Left renal pelvis (tissue), 4 donors: Measurements from ENCODE around the gene HSPA6. TPM values are rescaled to one million over a fixed set of nuclear protein-coding genes. Genes with fewer than 3 reads are reported as not detected.
"Not testable (repeated sequence)": the region's sequence is repeated elsewhere in the genome, so short reads cannot be mapped to it uniquely, and the experiment has no call there.

ENCODE experiments used
- DNase-seq, 4 donors: peaks; one replicate each; pipeline ENCODE4 v3.0.0-alpha.2; 2013; ENCODE audit warnings: low read depth in 4 of 4, low spot score in 3 of 4
- polyA plus RNA-seq, 4 donors: library from polyadenylated mRNA; unstranded; fragments of 120-200 nt; gene quantifications; one replicate each; pipeline ENCODE4 v1.2.1, GENCODE V29; 2013; ENCODE audit not compliant: insufficient read length in 4 of 4

Gene HSPA6
- polyA plus RNA-seq, 4 donors = 0.30 to 0.82 (median 0.34) TPM

DNA sequence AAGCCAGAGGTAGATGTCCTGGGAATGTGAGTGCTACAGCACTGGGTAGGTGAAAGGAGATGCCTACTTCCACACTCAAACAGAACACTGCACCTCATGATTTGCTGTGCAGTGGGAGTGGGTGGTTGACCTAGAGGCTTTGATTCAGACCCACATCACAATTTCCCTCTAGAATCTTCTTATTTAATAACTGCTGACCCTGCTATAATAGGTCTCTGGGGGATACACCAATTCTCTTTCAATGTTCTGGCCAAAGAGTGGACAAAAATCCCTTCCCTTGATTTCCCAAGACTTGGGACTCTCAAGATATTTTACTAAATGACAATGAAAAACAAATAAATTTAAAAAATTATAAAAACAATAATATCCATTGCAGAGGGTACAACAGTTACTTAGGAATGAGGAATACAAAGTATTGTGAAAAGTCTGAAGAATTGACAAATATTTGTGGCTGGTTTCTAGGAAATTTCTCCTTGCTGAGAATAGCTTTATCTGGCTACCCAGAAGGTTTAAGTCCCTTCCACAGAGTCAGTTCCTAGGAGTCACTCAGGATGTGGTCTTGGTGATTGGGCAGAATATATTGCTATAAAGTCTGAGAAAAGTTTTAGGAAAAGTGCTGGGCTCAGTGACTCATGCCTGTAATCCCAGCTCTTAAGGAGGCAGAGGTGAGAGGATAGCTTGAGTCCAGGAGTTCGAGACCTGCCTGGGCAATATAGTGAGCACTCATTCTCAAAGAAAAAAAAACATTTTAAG, 21.5 kb upstream of the HSPA6 start:
- DNase-seq = no peak

DNA sequence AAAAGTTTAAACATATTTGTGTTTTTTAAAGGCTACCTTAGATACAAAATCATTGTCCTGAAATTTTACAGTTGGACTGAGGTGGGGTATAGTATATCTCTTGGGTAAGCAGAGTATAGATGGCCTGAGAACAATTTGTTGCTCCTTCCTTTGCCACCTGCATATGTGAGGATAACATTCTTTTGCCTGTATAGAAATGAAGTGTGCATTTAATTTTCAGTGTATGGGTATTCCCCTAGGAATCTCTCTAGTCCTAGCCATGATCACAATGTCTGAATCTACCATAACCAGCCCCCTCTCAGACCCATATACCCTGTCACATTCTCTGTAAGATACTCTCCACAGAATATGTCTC, 21.0 kb upstream of the HSPA6 start:
- DNase-seq = no peak

DNA sequence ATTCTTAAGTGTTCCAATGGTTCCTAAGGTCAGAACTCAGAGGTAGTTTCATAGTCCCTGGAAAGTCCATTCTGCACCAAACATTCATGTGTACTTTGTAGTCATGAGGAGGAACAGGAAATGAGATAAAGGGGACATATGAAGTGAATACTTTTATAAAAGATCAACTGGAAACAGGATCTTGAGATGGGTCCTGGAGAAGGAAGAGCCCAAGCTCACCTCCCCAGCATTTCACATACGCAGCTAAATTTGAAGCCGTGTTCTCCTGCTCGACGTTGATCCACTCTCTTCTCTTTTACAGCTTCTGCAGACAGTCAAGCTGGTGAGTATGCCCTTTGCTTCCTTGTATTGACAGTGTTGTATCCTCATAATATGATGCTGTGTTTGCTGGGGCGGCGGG, 18.7 kb upstream of the HSPA6 start:
- DNase-seq = no peak

DNA sequence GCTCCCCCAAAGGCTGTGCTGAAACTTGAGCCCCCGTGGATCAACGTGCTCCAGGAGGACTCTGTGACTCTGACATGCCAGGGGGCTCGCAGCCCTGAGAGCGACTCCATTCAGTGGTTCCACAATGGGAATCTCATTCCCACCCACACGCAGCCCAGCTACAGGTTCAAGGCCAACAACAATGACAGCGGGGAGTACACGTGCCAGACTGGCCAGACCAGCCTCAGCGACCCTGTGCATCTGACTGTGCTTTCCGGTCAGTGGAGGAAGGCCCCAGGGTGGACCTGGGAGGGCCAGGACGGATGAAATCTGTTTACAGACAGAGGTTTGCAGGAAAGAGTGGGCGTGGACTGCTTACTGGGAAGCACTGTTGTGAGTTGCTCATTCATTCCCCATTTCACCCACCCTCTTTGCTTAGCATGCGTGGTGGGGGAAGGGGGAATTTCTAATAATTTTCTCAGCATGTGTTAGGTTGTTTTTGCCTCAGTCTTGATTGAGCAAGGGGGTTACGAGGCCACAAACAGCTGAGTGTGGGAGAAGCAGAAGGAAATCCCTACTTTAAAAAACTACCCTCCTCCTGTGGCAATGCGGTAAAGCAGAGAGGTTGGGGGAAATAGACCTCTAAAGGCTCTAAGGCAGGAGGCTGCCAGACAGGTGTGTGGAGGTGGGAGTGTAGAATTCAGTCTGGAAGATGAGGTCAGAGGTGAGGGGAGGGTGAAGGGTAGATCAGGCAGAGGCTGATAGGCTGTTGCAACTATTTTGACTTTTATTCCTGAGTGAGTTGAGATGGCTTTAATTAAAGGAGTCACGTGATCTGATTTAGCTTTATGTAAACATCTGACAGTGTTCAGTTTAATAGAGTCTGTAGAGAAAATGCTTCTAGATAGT, 17.8 kb upstream of the HSPA6 start:
- DNase-seq = no peak

DNA sequence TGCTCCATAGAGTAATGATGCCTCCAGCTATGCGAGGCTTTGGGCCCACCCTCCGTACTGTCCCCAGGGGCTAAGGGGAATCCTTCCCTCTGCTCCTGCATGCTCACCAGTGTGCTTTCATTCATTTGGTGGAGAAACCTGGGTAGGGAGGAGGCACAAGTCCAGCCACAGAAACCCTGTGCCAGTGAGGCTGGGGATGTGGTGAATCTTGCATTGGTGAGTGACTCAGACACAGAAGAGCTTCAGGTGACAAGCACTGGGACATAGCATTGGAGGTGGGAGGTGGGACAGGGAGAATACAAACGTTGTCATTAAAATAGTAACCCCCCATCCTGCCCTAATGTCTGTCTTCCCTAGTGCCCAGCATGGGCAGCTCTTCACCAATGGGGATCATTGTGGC, 13.9 kb upstream of the HSPA6 start:
- no peak for DNase-seq

DNA sequence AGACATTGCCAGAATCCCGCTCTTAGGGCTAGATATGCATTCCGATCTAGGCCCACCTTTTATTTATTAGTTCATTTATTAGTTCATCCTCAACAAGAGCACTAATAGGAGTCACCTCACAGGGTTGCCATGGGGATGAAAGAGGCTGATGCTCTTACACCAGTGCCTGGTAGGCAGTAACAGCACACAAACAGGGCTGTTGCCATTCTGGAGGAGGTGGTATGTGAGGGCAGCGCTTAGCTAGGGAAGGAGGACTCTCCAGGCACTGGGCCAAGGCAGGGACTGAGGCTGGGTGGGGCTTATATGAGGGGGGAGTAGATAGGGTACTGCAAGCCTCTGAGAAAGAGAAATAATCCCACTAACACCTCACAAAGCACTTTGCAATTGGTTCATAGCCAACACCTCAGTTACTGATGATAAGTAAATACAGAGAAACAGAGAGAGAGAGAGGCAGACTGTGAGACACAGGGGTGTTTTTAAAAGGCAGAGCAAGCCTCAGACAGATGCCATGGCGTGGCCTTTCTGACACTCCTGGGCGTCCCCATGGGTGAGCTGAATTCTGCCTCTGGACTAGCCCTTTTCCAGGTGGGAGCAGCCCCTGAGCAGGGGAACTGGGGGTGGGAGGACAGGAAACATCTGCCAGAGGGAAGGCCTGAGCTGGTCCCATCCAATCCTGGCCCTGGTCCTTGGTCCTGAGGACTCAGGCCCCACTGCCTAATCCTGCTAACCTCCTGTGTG, 13.2 kb upstream of the HSPA6 start:
- DNase-seq = no peak

DNA sequence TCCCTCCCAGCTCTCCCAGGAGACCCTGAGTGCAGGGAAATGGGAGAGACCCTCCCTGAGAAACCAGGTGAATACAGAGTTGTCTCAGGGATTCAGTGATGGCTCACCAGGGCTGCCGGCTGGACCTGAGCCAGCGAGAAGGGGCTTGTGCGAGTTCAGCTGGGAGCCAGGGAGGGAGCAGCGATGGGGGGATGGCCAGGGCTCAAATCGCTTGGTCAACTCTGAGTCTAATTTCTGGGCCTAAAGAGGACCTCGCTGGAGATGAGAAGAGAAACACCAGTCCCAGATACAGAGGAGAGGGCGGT, 12.6 kb upstream of the HSPA6 start:
- DNase-seq = no peak

DNA sequence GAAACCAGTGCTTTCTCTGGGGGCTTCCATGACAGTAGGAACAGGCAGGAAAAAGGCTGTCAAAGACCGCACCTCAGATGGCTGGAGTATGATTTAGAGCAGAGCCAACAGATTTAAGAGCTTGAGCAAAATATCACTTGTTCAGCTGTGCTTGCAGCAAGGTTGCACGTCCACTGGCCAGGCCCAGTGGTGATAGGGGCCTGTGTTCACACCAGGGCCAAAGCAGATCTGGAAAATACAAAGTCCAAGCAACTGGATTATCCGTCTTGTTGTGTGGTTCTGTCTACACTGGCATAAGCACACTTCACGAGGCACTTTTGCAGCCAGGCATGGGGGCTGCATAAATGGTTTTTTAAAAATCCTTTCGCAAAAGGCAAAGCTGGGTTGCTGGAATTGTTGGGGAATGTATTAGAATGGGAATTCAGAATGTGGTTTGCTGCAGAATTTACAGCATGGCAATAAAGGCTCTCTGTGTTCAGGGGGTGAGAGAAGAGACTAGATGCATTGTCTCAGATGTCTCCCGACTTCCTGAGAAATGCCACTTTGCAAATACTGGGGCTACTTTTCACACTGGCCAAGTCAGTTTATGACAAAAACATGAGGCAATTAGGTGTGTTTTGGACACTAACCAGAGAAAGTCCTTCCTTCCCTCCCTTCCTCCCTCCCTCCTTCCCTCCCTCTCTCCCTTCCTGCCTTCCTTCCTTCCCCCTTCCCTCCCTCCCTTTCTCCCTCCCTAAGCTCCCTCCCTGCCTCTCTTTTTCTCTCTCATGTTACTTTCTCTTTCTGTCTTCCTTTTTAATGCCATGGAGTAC, 11.5 kb upstream of the HSPA6 start:
- DNase-seq = not testable (repeated sequence)

DNA sequence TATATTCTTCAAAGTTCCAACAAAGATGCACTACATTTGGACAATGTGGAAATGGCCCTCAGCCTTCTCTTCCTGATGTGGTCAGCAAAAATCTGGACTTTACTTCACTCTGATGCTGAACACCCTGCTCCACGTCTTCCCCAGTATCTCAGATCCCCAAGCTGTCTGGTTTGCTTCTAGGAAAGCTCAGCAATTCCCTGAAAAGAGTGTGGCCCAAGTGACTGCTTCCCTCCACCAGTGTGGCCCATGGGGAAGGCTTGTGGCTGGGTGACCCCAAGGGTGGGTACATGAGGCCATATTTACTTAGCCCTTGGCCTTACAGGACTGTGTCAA, 10.9 kb upstream of the HSPA6 start:
- not testable (repeated sequence) for DNase-seq

DNA sequence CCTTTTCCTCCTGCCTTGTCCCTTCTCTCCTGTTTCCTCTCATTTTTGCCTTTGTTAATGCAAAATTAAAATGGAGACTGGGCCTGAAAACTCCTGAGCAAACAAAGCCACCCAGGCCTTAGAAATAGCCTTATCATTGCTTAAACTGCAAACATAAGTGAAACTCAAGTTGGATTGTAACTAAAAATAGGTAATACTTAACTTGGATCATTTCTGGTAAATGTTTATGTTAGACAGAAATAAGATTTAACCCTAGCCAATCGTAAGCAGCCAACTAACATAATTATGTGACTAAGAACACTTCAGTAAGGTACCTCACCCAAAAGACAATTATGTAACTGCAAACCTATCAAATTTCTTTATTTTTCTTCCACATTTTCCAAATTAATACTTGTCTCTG, 10.4 kb upstream of the HSPA6 start:
- not testable (repeated sequence) for DNase-seq

DNA sequence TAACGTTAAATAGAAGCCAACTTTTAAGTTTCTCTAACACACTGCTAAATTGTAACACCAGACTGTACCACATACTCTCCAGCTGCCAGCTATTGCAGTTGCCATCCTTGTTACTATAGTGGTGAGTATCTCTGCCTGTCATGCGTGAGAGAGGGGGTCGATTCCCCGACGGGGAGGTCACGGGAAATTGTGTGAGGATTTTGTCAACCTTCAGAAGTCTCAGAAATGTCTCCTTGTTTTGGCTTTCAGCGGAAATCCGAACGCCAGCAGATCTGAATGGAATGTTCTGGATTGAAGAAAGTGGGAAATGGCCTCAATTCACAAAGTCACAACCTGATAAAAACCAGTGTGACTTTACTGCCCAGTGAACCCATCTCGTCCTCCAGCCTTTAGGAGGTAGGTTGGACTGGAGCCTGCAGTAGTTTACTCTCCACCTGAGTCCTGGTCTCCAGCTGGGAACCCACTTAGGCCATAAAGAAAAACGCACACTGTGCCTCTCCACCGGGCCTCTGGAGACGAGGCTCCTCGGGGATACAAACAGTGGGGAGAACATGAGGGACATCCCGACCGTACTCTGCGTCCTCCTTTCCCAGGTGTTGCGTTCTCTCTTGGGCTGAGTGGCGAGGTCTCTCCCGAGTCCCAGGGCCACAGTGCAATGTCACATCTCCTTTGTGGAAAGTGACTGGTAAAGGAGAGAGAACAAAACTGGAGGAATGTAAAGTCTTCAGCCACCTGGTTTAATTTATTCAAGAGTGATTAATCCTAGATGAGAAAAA, 1.1 kb upstream of the HSPA6 start:
- DNase-seq = not testable (repeated sequence)

DNA sequence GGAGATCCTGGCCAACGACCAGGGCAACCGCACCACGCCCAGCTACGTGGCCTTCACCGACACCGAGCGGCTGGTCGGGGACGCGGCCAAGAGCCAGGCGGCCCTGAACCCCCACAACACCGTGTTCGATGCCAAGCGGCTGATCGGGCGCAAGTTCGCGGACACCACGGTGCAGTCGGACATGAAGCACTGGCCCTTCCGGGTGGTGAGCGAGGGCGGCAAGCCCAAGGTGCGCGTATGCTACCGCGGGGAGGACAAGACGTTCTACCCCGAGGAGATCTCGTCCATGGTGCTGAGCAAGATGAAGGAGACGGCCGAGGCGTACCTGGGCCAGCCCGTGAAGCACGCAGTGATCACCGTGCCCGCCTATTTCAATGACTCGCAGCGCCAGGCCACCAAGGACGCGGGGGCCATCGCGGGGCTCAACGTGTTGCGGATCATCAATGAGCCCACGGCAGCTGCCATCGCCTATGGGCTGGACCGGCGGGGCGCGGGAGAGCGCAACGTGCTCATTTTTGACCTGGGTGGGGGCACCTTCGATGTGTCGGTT, 477 bp downstream of the HSPA6 start:
- DNase-seq = not testable (repeated sequence)

DNA sequence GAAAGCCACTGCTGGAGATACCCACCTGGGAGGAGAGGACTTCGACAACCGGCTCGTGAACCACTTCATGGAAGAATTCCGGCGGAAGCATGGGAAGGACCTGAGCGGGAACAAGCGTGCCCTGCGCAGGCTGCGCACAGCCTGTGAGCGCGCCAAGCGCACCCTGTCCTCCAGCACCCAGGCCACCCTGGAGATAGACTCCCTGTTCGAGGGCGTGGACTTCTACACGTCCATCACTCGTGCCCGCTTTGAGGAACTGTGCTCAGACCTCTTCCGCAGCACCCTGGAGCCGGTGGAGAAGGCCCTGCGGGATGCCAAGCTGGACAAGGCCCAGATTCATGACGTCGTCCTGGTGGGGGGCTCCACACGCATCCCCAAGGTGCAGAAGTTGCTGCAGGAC, 981 bp downstream of the HSPA6 start:
- not testable (repeated sequence) for DNase-seq

DNA sequence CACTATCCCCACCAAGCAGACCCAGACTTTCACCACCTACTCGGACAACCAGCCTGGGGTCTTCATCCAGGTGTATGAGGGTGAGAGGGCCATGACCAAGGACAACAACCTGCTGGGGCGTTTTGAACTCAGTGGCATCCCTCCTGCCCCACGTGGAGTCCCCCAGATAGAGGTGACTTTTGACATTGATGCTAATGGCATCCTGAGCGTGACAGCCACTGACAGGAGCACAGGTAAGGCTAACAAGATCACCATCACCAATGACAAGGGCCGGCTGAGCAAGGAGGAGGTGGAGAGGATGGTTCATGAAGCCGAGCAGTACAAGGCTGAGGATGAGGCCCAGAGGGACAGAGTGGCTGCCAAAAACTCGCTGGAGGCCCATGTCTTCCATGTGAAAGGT, 1.6 kb downstream of the HSPA6 start:
- DNase-seq = not testable (repeated sequence)

DNA sequence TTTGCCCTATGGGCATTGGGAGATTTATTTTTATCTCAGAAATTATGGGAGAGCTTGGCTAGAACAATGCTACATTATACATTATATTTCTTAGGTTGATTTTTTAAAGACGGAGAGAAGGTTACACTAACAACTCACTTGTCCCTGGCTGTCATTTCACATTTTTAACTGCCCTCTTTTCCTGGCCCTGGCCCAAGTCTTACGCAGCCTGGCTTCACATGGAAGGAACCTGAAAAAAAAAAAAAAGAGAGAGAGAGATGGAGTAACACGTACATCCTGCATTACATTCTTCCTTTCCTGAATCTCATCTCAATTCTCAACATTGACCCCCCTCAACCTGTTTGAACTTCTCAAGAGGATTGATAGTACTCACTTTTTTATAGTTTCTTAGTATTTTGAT, 4.2 kb downstream of the HSPA6 start:
- not testable (repeated sequence) for DNase-seq

DNA sequence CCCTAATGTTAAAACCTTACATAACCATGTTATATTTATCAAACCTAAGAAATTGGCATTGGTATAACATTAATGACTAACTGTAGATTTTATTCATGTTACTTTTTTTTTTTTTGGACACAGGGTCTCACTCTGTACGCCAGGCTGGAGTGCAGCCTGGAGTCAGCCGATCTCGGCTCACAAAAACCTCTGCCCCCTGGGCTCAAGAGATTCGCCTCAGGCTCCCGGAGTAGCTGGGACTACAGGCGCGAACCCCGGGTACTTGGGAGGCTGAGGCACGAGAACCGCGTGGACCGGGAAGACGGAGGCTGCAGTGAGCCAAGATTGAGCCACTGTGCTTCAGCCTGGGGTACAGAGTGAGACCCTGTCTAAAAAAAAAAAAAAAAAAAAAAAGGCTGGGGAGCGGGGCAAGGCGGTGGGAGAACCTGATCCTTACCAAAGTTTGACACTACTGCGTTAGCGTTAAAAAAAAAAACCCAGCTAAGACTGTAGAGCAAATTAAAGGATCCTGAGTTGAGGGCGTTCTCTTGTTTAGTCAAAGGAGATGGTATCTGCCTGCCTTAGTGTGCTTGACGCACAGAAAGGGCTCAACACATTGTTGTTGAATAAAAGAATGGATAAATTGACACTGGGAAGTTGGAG, 5.2 kb downstream of the HSPA6 start:
- not testable (repeated sequence) for DNase-seq

DNA sequence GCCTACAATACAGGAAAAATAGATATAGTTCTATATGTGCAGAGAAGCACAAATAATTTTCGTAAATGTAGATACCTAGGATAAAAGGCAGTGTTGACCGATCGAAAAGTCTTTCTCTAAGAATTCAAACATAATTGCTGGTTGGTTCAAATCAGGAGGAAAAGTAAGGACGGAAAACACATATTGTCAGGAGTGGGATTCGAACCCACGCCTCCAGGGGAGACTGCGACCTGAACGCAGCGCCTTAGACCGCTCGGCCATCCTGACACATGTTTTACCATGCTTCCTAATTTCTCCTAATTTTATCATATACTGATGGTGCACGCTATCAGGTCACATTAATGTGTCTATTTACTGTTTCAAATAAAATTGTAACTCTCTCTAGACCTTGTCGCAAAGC, 5.8 kb downstream of the HSPA6 start:
- not testable (repeated sequence) for DNase-seq

DNA sequence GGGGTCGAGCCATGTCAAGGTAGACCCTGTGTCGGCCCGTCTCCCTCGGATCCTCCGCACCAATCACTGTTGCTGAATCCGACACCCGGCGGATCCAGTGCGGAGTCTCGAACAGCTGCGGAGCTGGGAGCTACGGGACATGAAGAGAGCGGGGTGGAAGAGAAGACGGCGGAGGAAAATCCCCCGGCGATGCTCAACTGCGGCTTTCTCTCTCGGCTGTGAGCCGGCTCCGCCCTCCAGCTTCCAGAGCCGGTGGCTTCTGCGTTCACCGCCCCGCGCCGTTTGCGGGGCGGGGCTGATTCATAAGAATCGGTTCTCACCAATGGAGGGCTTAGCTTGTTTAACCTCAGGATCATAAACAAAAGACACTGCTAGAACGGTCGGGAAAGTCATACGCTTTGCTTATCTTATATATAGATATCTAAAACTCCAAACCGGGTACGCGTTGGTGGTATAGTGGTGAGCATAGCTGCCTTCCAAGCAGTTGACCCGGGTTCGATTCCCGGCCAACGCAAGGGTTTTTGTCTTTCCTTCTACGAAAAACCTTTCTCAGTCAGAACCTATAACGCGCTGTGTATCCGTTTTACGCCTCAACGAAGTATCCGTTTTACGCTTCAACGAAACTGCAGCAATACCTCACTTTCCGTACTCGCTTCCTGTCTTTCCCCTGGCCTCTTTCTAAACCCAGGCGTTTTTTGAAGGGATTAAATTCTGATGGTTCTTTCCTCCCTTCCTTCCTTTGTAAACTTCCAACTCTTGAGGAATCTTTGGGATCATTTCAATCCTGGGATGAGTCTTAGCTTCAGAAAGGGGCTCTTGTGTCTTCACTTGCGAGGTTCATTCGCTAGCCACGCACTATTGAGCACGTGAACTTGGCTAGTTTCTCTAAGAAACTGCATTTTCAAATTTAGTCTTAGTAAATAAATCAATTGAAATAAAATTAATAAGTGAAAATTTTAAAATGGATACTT, 6.6 kb downstream of the HSPA6 start:
- peak in 2 of 4 donors; percentile 70 to 76 for DNase-seq
